K562 (cell line): Measurements from ENCODE around the gene PRMT7. TPM values are rescaled to one million over a fixed set of nuclear protein-coding genes. Genes with fewer than 3 reads are reported as not detected.

Source experiments
- BRCA1 ChIP-seq, 2 experiments: fragments of 450-650 bp in 1 of 2; sonication (generic) in 1 of 2; formaldehyde crosslinking in 1 of 2; IDR thresholded peaks; 2 replicates each; pipeline versions ENCODE4 v1.5.0 to v1.6.1; 2017 to 2020; ENCODE audit warnings: mild to moderate bottlenecking in 1 of 2, missing genetic modification reagents in 1 of 2
- NR3C1 ChIP-seq: sonication (generic); formaldehyde crosslinking; IDR thresholded peaks from 2 replicates; pipeline ENCODE4 v1.8.1; 2022; ENCODE audit warnings: missing genetic modification reagents
- NUFIP1 ChIP-seq: fragments of 450-650 bp; IDR thresholded peaks from 2 replicates; pipeline ENCODE4 v1.6.1; 2018; ENCODE audit not compliant: partially characterized antibody
- PML ChIP-seq: IDR thresholded peaks from 2 replicates; pipeline ENCODE4 v1.6.1; 2012; ENCODE audit warnings: low read length, inconsistent platforms
- polyA plus RNA-seq, 8 experiments: library from polyadenylated mRNA; depleted of rRNA in 4 of 8; stranded (reverse) in 5 of 8; unstranded in 3 of 8; fragments of >200 nt; fragmentation: Nextera tagmentation in 2 of 8; fragmentation: Illumina TruSeq in 1 of 8; extraction: Ambion mirVana in 2 of 8; extraction: Trizol in 1 of 8; gene quantifications; 2 replicates each; pipeline versions ENCODE4 v1.2.1 to v1.2.3, GENCODE V29; 2011 to 2014; ENCODE audit warnings: inconsistent platforms in 1 of 8, missing spikeins in 1 of 8
- total RNA-seq, 7 experiments: library from RNA; depleted of rRNA in 6 of 7; stranded (reverse); fragments of >200 nt in 6 of 7; fragmentation: Illumina TruSeq in 2 of 7; extraction: Trizol in 2 of 7; gene quantifications; 2 replicates each; pipeline versions ENCODE4 v1.2.1 to v1.2.3, GENCODE V29; 2011 to 2021; ENCODE audit warnings: low replicate concordance in 1 of 7
- TF ChIP-seq, protein P1 (sequence below): fragments of 450-650 bp; IDR thresholded peaks from 2 replicates; pipeline ENCODE4 v1.6.1; 2017; ENCODE audit warnings: mild to moderate bottlenecking, moderate library complexity
- TF ChIP-seq, protein P2 (sequence below): sonication (generic); formaldehyde crosslinking; IDR thresholded peaks from 2 replicates; pipeline ENCODE4 v1.8.1; 2022; ENCODE audit warnings: missing genetic modification reagents
- TF ChIP-seq, protein P3 (sequence below): fragments of 150-350 bp; conservative IDR thresholded peaks from 2 replicates; pipeline ENCODE4 v1.6.1; 2014; ENCODE audit warnings: low read length

PRMT7 gene
- total and polyA plus RNA-seq, 9 of the 15 experiments (the other 6 are each of a cell fraction or from before 2014, with no cell fraction given), result 6.4 to 88.8 (median 73.1) TPM

DNA sequence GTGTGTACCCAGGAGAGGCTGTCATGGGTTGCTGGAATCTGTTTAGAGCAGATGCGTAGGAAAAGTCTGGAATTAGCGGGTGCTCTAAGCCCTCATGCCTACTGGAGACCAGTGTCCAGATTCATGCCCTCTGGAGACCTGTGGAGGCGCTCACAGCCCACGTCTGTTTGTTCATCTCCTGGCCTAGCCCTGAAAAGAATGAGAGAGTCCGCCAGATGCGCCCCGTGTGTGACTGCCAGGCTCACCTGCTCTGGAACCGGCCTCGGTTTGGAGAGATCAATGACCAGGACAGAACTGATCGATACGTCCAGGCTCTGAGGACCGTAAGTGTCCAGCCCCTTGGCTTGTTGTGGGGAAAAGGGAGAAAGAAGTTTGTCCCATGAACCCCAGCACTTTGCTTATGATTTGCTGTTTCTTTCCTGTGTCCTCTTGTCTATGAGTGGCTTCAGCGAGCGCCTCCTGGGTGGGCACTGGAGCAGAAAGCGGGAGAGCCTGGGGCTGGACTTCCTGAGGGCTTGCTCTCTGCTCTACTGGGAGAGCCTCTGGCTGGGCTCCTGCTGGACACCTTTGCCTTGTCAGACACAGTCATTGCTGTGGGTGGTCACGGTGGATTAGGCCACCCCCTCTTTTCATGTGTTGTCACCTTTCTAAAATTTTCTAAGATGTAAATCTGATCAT lies 35.3 kb downstream of the PRMT7 start (continued):
- TF ChIP-seq BRCA1 (IDR thresholded peaks at IDR 0.05) (no peak), BRCA1 (CRISPR knock-in tag; IDR thresholded peaks at IDR 0.05) (no peak), PML (no peak), NUFIP1 (no peak), NR3C1 (CRISPR knock-in tag) (no peak)
- TF ChIP-seq, protein P1, sequence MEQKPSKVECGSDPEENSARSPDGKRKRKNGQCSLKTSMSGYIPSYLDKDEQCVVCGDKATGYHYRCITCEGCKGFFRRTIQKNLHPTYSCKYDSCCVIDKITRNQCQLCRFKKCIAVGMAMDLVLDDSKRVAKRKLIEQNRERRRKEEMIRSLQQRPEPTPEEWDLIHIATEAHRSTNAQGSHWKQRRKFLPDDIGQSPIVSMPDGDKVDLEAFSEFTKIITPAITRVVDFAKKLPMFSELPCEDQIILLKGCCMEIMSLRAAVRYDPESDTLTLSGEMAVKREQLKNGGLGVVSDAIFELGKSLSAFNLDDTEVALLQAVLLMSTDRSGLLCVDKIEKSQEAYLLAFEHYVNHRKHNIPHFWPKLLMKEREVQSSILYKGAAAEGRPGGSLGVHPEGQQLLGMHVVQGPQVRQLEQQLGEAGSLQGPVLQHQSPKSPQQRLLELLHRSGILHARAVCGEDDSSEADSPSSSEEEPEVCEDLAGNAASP, result no peak
- TF ChIP-seq, protein P2, sequence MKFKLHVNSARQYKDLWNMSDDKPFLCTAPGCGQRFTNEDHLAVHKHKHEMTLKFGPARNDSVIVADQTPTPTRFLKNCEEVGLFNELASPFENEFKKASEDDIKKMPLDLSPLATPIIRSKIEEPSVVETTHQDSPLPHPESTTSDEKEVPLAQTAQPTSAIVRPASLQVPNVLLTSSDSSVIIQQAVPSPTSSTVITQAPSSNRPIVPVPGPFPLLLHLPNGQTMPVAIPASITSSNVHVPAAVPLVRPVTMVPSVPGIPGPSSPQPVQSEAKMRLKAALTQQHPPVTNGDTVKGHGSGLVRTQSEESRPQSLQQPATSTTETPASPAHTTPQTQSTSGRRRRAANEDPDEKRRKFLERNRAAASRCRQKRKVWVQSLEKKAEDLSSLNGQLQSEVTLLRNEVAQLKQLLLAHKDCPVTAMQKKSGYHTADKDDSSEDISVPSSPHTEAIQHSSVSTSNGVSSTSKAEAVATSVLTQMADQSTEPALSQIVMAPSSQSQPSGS (CRISPR knock-in tag), result no peak
- TF ChIP-seq, protein P3, sequence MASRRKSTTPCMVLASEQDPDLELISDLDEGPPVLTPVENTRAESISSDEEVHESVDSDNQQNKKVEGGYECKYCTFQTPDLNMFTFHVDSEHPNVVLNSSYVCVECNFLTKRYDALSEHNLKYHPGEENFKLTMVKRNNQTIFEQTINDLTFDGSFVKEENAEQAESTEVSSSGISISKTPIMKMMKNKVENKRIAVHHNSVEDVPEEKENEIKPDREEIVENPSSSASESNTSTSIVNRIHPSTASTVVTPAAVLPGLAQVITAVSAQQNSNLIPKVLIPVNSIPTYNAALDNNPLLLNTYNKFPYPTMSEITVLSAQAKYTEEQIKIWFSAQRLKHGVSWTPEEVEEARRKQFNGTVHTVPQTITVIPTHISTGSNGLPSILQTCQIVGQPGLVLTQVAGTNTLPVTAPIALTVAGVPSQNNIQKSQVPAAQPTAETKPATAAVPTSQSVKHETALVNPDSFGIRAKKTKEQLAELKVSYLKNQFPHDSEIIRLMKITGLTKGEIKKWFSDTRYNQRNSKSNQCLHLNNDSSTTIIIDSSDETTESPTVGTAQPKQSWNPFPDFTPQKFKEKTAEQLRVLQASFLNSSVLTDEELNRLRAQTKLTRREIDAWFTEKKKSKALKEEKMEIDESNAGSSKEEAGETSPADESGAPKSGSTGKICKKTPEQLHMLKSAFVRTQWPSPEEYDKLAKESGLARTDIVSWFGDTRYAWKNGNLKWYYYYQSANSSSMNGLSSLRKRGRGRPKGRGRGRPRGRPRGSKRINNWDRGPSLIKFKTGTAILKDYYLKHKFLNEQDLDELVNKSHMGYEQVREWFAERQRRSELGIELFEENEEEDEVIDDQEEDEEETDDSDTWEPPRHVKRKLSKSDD, result no peak
